SK-N-SH treated with all-trans-retinoic acid at 6 μM for 48 hours (cell line): ENCODE results near the gene C9orf57.

Experiments
- ARNTL ChIP-seq: fragments of 450-650 bp; formaldehyde crosslinking; IDR thresholded peaks from 2 replicates; pipeline ENCODE4 v1.5.0; 2020; ENCODE audit warnings: low read depth, mild to moderate bottlenecking, moderate library complexity, borderline replicate concordance
- ESRRG ChIP-seq: fragments of 250-450 bp; sonication (Bioruptor Pico); IDR thresholded peaks from 2 replicates; pipeline ENCODE4 v1.6.1; 2021; ENCODE audit warnings: mild to moderate bottlenecking
- RARB ChIP-seq: fragments of 250-450 bp; sonication (Bioruptor Pico); IDR thresholded peaks from 2 replicates; pipeline ENCODE4 v1.8.0; 2021; ENCODE audit warnings: mild to moderate bottlenecking, moderate library complexity
- TOX ChIP-seq: fragments of 250-450 bp; sonication (Bioruptor Pico); IDR thresholded peaks from 2 replicates; pipeline ENCODE4 v1.8.0; 2021; ENCODE audit warnings: mild to moderate bottlenecking, moderate library complexity, borderline replicate concordance
- TF ChIP-seq, protein P1 (sequence below): fragments of 250-450 bp; sonication (Bioruptor Pico); IDR thresholded peaks from 2 replicates; pipeline ENCODE4 v1.8.0; 2020; ENCODE audit warnings: mild to moderate bottlenecking, moderate library complexity, borderline replicate concordance
- TF ChIP-seq, protein P2 (sequence below): fragments of 250-450 bp; sonication (Bioruptor Pico); IDR thresholded peaks from 2 replicates; pipeline ENCODE4 v1.5.1; 2020; ENCODE audit warnings: low read depth, mild to moderate bottlenecking, moderate library complexity

DNA sequence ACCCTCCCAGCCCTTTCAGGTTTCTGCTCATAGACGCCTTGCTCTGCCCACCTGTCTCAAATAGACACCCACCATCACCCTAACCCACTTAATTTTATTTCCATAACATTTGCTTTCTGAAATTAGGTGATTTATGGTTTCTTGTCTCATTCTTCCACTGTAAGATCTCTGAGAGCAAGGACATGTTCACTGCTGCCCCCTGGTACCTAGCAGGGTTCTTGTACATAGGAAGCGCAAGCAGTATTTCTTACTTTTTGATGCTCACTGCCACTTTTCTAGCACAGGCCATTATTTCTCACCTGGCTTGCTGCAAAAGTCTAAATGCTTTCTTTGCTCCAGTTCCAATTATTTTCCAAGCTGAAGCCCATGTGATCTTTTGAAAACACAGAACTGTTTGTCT, 16.8 kb downstream of the C9orf57 start:
- TF ChIP-seq ARNTL (CRISPR knock-in tag), result no peak
- no peak for TF ChIP-seq ESRRG (CRISPR knock-in tag)
- TF ChIP-seq, protein P1, sequence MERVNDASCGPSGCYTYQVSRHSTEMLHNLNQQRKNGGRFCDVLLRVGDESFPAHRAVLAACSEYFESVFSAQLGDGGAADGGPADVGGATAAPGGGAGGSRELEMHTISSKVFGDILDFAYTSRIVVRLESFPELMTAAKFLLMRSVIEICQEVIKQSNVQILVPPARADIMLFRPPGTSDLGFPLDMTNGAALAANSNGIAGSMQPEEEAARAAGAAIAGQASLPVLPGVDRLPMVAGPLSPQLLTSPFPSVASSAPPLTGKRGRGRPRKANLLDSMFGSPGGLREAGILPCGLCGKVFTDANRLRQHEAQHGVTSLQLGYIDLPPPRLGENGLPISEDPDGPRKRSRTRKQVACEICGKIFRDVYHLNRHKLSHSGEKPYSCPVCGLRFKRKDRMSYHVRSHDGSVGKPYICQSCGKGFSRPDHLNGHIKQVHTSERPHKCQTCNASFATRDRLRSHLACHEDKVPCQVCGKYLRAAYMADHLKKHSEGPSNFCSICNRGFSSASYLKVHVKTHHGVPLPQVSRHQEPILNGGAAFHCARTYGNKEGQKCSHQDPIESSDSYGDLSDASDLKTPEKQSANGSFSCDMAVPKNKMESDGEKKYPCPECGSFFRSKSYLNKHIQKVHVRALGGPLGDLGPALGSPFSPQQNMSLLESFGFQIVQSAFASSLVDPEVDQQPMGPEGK, result no peak
- no peak for TF ChIP-seq RARB (CRISPR knock-in tag)
- no peak for TF ChIP-seq TOX (CRISPR knock-in tag)
- TF ChIP-seq, protein P2, sequence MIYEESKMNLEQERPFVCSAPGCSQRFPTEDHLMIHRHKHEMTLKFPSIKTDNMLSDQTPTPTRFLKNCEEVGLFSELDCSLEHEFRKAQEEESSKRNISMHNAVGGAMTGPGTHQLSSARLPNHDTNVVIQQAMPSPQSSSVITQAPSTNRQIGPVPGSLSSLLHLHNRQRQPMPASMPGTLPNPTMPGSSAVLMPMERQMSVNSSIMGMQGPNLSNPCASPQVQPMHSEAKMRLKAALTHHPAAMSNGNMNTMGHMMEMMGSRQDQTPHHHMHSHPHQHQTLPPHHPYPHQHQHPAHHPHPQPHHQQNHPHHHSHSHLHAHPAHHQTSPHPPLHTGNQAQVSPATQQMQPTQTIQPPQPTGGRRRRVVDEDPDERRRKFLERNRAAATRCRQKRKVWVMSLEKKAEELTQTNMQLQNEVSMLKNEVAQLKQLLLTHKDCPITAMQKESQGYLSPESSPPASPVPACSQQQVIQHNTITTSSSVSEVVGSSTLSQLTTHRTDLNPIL, result no peak
